Tibial nerve (tissue), 4 donors: ENCODE results near the gene CMIP. TPM values are rescaled to one million over a fixed set of nuclear protein-coding genes. Genes with fewer than 3 reads are reported as not detected.

Experiments used
- DNase-seq, 2 donors: peaks; one replicate each; pipeline ENCODE4 v3.0.0-alpha.2; 2019; ENCODE audit warnings: low spot score in 2 of 2
- H3K27ac ChIP-seq, 4 donors: fragments of 200-600 bp; sonication (generic) in 3 of 4; one replicate each; pipeline ENCODE4 v1.5.1; 2017 to 2019; ENCODE audit warnings: mild to moderate bottlenecking in 1 of 4
- H3K27me3 ChIP-seq, 2 donors: fragments of 200-600 bp; sonication (generic) in 1 of 2; one replicate each; pipeline versions ENCODE4 v1.5.1 to v1.6.0; 2017 to 2019
- H3K36me3 ChIP-seq, 3 donors: fragments of 200-600 bp; sonication (generic); one replicate each; pipeline ENCODE4 v1.5.1; 2018 to 2019
- H3K4me1 ChIP-seq, 4 donors: fragments of 200-600 bp; sonication (generic) in 3 of 4; one replicate each; pipeline ENCODE4 v1.5.1; 2017 to 2019
- H3K4me3 ChIP-seq, 4 donors: fragments of 200-600 bp; sonication (generic) in 3 of 4; one replicate each; pipeline ENCODE4 v1.5.1; 2017 to 2019; ENCODE audit warnings: mild to moderate bottlenecking in 1 of 4, moderate library complexity in 1 of 4
- H3K9me3 ChIP-seq, 4 donors: fragments of 200-600 bp; sonication (generic) in 3 of 4; one replicate each; pipeline ENCODE4 v1.5.1; 2017 to 2019
- CTCF ChIP-seq, 5 experiments: fragments of 200-600 bp in 3 of 5; fragments of 450-650 bp in 2 of 5; sonication (generic) in 3 of 5; IDR thresholded peaks; one replicate each; pipeline ENCODE4 v1.5.1; 2016 to 2019; ENCODE audit warnings: antibody characterized with exemption in 5 of 5, mild to moderate bottlenecking in 3 of 5, moderate library complexity in 2 of 5
- EP300 ChIP-seq, 2 donors: sonication (generic); formaldehyde crosslinking; IDR thresholded peaks; one replicate each; pipeline ENCODE4 v1.6.1; 2017; ENCODE audit warnings: antibody characterized with exemption in 2 of 2, mild to moderate bottlenecking in 1 of 2
- POLR2A ChIP-seq, 2 donors: fragments of 450-650 bp; IDR thresholded peaks; one replicate each; pipeline ENCODE4 v1.6.1; 2017; ENCODE audit warnings: antibody characterized with exemption in 2 of 2, mild to moderate bottlenecking in 2 of 2, moderate library complexity in 2 of 2
- WGBS, 2 donors: methylation state at CpG; one replicate each; pipeline ENCODE4 v1.1.5; 2018; 5-methylcytosine and 5-hydroxymethylcytosine counted together
- total RNA-seq, 4 donors: library from RNA; depleted of rRNA; stranded (reverse); fragments of >200 nt; gene quantifications; one replicate each; pipeline ENCODE4 v1.1.0, GENCODE V29; 2016

The CMIP gene
- total RNA-seq, 4 donors from 2014 or later = 28.2 to 48.8 (median 31.8) TPM

DNA sequence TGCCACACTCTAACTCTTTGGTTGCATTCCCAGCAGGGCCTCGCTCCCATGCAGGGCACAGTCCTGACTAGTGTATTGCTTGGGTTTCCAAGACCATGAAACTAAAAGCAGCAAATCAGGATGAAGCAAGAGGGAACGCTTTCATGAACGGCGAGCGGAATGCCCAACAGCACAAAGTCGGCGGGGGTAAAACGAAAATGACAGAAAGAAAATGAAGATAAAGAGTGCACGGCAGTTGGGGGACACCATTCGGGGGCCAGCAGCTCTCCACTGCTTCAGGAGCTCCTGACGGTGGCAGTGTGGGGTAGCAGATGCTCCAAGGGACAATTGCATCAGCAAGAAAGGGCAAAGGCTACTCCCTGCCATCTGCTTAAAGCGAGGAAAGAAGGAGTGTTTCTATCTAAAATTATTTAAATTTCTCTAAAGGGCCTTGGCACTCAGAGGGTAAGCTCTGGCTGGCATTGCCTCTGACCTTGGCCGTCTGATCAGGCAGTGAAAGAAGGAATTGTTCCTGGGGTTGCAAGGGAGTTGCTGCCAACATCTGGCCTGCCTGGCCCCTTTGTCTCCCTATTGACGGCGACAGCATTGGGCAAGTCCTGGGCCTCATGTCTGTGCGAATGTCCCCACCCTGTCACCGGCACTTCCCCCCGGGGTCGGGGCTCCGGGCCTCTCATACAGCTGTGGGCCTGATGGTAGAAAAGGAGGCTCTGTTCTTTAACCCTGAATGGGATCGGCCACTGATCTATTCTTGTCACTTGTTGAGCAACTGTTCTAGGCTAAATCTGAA is 138.2 kb downstream of the CMIP start:
- TF ChIP-seq CTCF (IDR thresholded peaks at IDR 0.05) (peak in 4 of 5 experiments; percentile 20 to 37 (median 28)), POLR2A (IDR thresholded peaks at IDR 0.05) (no peak), EP300 (IDR thresholded peaks at IDR 0.05) (peak in 1 of 2 donors; percentile 81)
- WGBS, 2 donors = 58 to 59% methylated on average over 21 of the region's 21 CpGs
- Histone ChIP-seq H3K4me1 (peaks cover 0 to 30% (median 2%) of the 10 kb centered on the region in 4 donors), H3K4me3 (no peak overlapping the region), H3K9me3 (no peaks in the 10 kb centered on the region), H3K27ac (peak overlapping the region; percentile 15 to 65 (median 62)), H3K36me3 (no peaks in the 10 kb centered on the region), H3K27me3 (no peaks in the 10 kb centered on the region)
- DNase-seq = no peak

- TF ChIP-seq POLR2A (IDR thresholded peaks at IDR 0.05) (no peak), CTCF (IDR thresholded peaks at IDR 0.05) (no peak), EP300 (IDR thresholded peaks at IDR 0.05) (no peak)
- Histone ChIP-seq H3K36me3 (no peaks in the 10 kb centered on the region), H3K27me3 (no peaks in the 10 kb centered on the region), H3K9me3 (no peaks in the 10 kb centered on the region), H3K4me3 (no peak overlapping the region), H3K4me1 (peaks cover 0 to 30% (median 2%) of the 10 kb centered on the region in 4 donors), H3K27ac (peak overlapping the region in 3 of 4 donors; percentile 62 to 65 (median 63))
- no peak for DNase-seq
- WGBS, 2 donors = 81 to 82% methylated on average over 14 of the region's 14 CpGs
Measured at GRCh38 chr16:81583893-81584631, 139.5 kb downstream of the CMIP start.

GRCh38 chr16:81585785-81586184 is 141.2 kb downstream of the CMIP start:
- 94 to 95% methylated on average over 8 of the region's 8 CpGs for WGBS, 2 donors
- DNase-seq = no peak
- Histone ChIP-seq H3K4me1 (peaks cover 0 to 36% (median 2%) of the 10 kb centered on the region in 4 donors), H3K4me3 (no peak overlapping the region), H3K27ac (no peak overlapping the region), H3K36me3 (no peaks in the 10 kb centered on the region), H3K27me3 (no peaks in the 10 kb centered on the region), H3K9me3 (no peaks in the 10 kb centered on the region)
- TF ChIP-seq POLR2A (IDR thresholded peaks at IDR 0.05) (no peak), EP300 (IDR thresholded peaks at IDR 0.05) (no peak), CTCF (IDR thresholded peaks at IDR 0.05) (no peak)

DNA sequence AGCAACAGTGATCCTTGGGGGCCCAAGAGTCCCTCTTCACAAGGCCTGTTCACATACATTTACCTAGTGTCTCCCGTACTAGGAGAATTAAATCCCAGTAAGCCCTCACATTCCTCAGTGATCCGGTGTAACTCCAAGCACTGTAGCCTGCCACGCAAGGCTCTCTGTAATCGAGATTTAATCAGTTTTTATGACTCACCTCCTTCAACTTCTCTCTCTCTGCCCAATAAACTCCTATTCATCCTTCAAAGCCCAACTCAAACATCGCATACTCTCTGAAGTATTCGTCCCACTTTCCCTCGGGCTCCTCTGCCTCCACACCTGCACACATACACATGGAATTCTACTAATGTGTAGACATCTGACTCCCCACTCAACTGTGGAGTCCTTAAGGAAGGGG is 141.8 kb downstream of the CMIP start:
- peaks cover 0 to 36% (median 2%) of the 10 kb centered on the region in 4 donors for H3K4me1 ChIP-seq
- 92 to 95% methylated on average over 7 of the region's 7 CpGs for WGBS, 2 donors
- TF ChIP-seq CTCF (IDR thresholded peaks at IDR 0.05) (no peak), POLR2A (IDR thresholded peaks at IDR 0.05) (no peak), EP300 (IDR thresholded peaks at IDR 0.05) (no peak)
- H3K27me3 ChIP-seq = no peaks in the 10 kb centered on the region
- H3K36me3 ChIP-seq = no peaks in the 10 kb centered on the region
- H3K4me3 ChIP-seq = no peak overlapping the region
- H3K9me3 ChIP-seq = no peaks in the 10 kb centered on the region
- no peak overlapping the region for H3K27ac ChIP-seq
- no peak for DNase-seq
